ENCODE measurements around the gene LDLRAD4.

LDLRAD4 gene

DNA sequence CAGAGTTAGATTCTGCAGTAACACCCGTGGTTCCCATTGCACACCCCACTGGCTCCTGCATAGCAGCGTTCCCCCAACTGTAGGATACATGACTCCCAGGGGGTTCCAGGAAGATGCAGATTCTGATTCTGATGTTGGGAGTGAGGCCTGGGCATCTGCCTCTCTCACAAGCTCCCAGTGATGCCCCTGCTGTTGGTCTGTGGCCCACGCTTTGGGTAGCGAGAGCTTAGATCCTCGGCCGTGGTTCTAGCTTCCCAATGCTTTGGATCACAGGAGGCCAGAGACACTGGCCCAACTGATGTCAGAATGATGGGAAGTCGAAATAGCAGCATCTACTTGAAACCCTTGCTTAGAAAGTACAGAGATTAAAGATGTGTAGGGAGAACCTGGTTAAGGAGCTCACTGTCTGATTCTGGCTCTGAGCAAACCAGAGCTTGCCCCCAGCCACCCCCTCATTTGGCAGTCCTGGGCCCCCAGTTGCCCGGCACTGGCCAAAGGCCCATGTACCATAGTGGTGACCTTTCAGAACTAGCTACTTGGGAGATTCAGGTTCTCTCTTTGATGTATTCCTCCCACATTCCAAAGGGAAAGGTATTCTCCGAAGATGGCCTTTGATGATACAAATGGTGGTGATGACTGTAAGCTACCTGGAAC, 310.3 kb downstream of the LDLRAD4 start:
- no peak for DNase-seq

DNA sequence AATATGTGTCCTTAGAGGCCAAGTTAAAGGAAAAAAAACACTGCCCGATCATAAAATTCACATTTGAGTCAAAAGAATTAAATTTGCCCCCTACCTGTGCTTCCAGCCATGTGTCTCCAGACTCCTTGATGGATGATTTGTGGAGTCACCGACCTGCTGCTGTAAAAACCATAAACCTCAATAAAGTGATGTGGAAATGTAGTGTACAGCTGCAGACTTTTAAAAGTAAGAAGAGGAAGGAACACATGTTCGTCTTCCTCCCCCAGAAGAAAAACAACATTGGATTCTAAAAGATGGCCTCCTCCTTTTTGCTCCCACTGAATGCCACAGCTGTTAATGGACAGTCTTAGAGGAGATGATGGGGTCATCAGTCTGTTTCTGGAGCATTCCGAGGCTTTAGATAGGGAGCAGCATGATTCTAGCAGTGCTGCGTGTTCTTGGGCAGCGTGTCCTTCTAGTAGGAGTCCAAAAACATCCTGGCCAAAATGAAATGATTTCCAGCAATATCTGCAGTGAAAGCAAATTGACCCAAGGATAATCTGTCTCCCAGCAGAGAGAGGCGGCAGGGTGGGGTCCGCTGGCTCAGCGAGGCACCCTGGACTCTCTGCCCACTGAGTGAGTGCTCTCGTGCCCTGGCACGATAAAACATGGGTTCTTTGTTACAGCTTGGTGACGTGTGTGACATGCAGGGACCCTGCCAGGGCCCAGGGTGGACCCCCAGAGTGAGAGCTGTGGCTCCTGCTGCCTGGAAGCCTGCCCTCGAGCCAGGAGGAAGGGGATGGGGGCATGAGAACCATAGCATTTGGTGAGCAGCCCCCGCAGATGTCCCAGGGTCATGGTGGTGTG, 311.7 kb downstream of the LDLRAD4 start:
- no peak for DNase-seq

DNA sequence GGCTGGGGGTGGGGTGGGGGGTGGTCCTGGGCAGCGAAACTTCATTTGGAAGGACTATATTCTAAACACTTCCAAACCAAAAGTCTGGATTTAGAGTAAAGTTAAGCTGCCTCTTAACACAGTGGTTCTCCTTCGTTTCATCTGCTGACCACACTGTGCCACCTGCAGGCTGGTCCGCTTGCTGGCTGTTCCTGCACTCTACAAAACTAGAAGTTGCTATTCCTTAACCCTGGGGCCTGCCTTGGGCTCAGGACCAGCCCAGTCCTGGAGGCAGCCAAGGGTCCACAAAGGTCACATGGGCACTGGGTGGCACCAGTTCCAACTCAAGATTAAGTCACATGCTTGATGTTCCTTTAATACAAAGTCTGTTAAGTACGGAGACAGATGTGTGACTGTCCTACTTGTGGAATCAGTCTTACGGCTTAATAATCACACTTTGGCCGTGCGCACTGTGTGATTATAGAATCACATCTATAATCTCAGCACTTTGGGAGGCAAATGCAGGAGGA, 312.4 kb downstream of the LDLRAD4 start:
- no peak for DNase-seq

DNA sequence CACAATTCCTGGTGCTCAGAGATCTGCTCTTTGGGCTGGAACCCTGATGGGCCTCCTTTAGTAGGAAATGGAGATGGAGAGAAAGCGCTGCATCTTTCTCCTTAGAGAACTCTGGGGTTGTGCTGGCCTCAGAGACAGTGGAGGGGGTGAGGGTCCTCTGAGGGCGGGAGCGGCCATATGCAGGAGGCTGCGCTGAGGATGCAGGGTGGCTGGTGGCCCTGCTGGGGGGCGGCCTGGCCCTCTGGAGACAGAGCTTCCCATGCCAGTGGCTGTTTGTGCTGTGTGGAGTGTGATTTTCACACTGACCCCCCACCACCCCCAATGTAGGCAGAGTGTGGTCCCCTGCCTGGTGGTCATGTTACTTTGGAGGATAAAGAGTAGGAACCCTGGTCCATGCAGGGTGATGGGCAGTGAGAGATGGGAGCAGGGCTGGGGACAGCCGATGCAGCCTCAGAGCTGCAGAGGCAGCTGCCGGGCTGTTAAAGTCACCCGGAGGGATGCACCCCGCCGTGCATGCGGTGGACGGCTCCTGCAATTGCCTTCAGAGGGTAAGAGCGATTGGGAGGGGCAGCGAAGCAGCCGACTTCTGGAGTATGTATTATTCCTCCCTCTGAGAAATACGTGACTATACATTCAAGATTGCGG, 313.2 kb downstream of the LDLRAD4 start:
- DNase-seq, result no peak

DNA sequence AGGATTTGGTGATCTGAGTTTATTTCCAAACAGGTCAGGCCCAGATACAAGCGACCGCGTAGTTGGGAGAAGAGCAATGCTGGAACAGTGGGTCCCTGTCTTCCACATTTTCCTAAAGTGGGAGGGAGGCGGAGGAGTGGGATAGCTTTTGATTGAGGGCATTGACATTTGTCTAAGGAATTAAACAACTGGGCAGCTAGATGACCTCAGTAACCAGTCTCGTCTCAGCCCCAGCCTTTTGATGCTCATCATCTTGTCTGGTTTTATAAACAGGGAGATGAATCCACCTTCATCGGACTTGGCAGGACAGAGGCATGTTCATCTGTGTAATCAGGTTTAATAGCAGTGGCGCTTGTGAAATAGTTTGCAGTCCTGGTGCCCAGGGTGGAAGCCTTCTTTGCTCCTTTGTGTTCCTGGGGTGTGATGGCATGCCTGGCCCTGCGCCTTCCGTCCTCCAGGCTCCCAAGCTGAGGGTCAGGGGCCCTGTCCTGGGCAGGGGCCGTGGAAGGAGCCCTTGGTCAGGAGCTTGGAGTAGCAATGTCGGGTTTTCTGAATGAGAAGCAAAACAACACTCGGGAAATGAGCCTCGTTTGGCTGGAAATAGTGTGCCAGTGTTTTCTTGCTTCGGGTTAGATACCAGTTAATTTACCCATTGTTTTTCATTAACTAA, 314.0 kb downstream of the LDLRAD4 start:
- no peak for DNase-seq

DNA sequence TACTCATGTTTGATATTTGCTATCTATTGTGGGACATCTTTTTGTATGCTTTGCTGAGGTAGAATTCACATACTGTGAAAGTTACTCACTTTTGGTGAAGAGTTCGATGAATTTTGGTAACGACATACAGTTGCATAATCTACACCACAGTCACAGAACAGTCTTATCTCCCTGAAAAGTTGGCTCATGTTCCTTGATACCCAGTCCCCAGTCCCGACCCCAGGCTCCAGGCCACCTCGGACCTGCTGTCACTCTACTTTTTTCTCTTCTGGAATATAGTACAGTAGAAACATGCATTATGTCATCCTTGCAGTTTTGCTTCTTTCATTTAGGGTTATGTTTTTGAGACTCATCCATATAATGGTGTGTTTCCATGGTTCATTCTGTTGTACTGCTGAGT, 316.1 kb downstream of the LDLRAD4 start:
- no peak for DNase-seq

DNA sequence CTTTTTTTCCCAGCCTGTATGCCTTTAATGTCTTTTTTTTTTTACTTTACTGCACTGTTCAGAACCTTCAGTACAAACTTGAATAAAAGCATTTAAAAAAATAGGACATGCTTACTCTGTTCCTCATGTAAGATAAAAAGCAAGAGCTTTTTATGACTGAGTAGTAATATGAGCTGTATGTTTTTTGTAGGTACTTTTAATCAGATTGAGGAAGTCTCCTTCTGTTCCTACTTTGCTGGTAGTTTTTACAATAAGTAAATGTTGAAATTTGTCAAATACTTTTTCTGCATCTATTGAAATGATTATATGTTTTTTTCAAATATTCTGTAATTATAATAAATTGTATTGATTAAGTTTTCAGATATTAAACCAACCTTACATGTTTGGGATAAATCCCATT, 318.0 kb downstream of the LDLRAD4 start:
- no peak for DNase-seq

DNA sequence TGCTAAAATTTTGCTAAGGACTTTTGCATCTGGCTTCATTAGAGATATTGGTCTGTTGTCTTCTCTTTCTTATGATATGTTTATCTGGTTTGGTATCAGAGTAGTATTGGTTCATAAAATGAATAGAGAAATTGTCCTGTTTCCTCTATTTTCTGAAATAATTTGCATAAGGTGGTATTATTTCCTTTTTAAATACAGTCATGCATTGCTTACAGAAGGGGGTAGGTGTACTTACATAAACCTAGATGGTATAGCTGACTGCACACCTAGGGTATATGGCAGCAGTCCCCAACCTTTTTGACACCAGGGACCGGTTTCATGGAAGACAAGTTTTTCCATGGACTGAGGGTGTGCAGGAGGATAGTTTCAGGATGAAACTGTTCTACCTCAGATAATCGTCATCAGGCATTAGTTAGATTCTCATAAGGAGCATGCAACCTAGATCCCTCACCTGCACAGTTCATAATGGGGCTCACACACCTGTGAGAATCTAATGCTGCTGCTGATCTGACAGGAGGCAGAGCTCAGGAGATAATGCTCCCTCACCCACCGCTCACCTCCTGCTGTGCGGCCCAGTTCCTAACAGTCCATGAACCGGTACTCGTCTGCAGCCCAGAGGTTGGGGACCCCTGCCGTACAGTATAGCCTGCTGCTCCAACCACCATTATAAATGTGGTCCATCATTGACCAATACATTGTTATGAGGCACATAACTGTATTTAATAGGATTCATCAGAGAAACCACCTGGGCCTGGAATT, 318.6 kb downstream of the LDLRAD4 start:
- DNase-seq, result no peak

DNA sequence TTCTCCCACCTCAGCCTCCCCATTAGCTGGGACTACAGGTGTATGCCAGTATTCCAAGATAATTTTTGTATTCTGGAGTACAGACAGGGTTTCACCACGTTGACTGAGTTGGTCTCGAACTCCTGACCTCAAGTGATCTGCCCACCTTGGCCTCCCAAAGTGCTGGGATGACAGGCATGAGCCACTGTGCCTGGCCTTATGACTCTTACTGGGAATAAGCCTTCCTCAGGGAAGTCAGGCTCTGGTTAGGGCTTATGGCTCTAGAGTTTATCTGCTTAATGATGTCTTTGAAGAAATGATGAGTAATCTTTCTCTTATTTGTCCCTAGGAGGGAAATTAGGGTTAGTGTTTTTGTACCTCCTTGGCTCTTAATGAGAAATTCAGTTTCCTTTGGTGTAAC, 320.1 kb downstream of the LDLRAD4 start:
- no peak for DNase-seq

DNA sequence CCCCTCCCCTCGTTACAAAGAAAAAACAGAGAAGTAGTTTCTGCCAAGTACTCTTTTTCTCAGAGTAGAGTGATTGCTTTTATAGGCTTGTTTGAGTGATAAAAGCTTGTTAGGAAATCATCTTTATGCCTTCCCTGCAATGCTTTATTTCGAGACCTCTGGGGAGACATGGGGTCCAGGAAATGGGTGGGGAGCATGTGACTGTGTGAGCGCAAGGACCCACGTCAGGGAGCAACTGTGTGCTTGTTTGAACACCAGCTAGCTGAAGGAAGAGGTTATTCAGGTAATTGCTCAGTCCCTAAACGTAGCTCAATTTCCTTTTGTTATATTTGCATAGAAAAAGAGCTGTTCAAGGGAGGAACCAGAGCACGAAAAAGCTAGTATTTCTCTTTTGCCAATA, 320.5 kb downstream of the LDLRAD4 start:
- peak; percentile 88 for DNase-seq

DNA sequence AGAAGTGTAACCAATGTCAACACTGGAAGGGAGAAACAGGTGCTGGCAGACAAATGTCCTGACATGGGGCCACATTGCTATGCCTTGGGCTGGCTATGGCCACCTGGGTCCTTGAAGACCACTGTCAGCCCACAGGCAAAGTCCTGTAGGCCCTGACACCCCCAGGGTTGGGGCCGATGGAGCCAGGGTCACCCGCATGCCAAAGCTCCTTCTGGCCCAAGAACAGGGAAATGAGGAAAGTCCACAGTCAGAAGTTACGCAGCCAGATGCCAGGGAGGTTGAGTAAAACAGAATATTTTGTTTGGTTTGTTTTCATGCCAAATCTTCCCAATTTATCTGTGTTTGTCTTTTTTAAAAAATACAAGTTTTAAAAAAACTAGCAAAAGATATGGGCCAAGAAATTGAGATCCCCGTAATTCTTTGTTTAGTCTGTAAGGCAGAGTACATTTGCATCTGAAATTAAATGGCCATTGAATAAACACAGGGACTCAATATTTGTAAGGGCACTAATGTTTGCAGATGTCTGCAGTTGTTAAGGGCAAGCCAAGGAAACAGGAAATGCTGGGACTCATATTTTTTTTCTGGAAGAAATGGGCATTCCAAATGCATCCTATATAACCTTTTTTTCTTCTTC, 321.4 kb downstream of the LDLRAD4 start:
- no peak for DNase-seq

DNA sequence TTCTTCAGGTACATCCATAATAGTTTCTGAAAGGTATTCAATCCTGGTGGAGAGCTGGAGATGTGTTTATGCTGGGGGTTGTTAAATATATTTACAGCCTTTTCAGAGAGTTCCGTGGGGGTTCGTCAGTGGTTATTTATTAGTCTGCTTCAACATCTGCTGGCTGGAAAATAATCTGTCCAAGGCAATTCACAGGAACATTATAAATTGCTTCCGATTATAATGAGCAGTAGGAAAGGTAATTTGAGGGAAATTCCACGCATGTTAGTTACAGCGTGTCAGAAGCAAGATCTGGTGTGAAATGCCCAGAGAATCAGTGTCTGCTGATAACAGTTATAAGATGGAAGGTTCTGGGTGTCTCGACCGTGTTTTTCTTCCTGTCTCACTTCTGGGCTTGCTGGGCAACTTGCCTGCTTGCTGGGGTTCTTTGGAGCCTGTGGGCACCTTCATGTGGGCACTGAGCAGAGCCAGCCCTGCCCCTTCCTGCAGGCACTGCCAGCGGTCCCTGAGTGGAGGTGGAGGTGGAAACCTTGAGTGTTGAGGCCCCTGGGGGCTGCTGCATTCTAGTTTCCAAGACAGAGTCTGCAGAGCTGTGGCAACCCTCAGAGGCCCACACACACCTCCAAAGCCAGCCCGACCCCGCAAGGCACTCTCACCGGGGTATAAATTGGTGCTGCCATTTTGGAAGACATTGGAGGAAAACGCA, 322.1 kb downstream of the LDLRAD4 start:
- DNase-seq, result no peak

DNA sequence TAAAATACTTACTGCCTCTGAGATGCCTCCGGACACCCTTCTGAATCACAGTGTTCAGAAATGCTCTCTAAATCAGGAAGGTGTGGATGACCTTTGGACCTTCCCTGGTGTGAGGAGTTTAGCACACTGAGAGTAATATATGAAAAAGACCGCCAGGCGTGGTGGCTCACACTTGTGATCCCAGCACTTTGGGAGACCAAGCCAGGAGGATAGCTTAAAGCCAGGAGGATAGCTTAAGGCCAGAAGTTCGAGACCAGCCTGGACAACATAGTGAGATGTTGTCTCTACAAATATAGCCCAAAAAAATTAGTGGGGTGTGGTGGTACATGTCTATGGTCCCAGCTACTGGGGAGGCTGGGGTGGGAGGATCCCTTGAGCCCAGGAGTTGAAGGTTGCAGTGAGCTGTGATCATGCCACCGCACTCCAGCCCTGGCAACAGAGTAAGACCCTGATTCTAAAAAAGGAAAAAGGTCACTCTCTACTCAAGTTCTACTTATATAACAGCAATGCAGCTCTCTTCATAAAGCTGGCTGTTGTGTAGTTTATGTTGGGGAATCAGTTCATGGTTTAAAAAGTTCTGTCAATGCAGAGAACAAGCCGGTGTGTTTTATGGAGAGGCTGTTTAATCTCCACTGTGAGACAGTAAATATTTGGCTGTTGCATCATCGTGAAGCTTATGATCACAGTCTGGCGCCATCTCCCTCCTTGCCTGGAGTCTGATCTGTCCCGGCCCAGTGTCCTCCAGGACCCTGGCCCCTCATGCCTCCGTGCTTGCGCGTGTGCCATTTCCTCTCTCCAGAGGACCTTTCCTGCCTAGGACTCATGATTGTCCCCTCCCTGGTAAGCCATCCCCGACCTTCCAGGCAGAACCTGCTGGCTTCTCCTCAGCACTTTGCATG, 323.3 kb downstream of the LDLRAD4 start:
- DNase-seq, result no peak

DNA sequence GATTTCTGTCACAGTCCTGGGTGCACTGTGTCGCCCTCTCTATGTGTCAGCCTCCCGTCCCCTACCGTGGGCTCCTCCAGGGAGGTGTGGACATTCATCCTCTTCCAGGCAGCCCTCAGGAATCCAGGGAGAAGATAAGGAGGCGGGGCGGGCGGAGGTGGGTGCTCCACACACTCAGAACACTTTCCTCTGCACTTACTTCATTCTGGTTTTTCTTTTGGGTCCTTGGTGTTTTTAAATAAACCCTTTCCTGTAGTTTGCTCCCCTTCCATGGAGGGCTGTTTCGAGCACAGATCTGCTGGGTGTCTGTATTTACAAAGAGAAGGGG, 323.9 kb downstream of the LDLRAD4 start:
- no peak for DNase-seq

DNA sequence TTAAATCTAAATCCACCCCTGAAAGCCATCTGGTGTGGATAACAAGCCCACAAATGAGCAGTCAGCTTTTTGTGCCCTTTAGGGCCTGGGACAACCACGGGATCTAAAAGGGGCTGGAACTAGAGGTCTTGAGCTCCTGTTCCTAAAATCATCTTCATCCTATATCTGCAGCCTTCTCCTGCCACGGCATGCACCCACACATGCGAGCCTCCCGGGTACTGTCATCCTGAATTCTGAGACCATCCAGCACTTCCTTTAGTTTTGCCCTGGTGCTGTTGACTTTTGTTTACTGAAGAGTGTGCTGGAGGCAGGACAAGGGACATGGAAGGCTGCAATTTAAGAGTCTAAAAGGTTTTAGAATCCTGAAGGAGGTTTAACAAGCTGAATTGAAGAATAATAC, 324.6 kb downstream of the LDLRAD4 start:
- no peak for DNase-seq

DNA sequence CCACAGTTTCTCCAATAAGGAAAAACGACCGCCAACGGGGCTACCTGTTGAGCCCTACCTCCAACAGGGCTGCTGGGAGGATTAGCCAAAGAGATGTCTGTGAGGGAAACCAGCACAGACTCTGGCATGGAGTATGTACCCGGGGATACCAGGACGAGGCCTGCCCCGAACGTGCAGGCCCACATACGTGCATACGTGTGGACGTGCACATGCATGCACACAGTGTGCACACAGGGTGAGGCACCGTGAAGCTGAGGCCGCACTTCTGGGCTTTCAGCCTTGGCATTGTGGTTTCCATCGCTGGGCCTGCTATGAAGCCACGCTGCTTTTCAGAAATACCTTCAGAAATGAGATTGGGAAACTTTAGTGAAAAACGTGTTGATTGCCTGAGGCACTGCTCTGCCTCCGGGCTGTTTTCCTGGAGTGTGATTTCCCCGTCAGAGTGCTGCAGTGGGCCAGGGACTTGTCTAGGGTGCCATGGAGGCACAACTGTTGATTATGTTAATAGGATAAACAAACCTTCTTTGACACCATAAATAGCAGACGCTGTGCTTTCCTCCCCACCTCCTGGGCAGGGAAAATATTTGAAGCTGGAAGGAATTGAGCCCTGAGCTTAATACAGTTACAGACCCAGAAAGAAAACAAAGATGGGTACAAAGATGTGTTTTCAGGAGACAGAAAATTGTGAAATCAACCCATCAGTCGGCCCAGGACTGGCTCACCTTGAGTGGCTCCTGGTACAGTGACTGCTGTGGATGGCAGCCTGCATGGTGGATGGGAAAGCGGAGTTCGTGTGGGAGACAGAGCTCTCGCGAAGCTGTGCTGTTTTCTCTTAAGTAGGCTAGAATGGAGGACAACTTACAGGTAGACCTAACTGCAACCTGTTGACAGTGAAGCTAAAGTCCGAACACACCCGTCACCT, 325.5 kb downstream of the LDLRAD4 start:
- DNase-seq, result no peak

DNA sequence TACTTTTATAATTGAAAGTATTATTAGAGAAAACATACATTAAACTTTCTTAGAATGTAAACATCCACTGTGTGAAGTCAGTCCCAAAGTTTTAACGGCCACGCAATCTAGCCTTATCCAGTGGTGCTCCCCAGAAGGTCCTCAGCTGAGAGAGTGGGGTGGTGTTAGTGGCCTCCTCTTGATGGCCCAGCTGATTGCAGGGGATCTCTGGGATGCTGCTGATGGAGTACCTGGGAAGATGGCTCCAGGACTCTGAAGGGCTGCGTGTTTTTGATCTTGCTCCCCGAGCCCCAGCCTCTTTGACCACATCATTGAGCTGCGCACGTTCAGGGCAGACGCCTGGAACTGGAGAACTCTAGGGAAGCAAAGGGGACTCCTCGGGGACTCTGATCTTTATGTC, 326.4 kb downstream of the LDLRAD4 start:
- DNase-seq, result no peak

DNA sequence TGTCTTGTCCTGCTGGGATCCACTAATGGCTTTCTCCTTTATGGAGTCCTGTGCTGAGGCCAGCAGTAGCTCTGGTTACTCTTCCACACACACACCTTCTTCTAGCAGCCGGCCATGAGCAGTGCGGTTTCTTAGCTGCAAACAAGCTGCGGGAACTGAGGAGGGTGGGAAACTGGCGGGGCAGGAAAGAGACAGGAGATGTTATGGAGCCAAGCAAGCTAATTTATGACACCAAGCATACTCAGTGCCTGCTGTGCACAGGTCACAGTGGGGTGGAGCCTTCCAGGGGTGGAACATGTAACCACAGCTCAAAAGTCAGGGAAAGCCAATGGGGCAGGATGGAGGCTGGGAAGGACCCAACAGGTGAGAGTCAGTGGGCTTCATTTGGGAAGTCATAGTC, 327.0 kb downstream of the LDLRAD4 start:
- DNase-seq, result no peak

DNA sequence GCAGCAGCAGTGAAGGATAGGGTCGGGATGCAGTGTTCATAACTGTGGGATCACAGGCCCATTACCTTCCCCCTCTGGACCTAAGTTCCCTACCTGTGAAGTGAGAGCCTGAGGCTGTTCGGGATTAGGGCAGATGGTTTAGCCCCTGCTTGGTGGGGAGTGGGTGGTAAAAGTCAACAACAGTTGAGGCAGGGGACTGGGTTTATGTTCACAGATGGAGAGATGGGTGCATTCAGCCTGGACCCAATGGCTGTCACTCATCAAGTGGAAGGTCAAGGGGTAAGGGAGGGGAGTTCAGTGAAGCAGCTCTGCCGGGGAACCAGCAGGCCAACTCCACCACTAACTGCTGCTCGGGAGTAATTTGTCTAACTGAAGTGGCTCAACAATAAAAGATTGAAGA, 327.4 kb downstream of the LDLRAD4 start:
- no peak for DNase-seq
